ENCODE results near the gene PLCE1. TPM values are rescaled to one million over a fixed set of nuclear protein-coding genes. Genes with fewer than 3 reads are reported as not detected.

The PLCE1 gene
- total RNA-seq, 1 donor from 2014 or later, result 0.84 TPM

GRCh38 chr10:93993414-93993781 is 333 bp upstream of the PLCE1 start:
- H2AFZ ChIP-seq (ENCODE audit: low read depth, low read length), result peak overlapping the region; percentile 94
- H3K36me3 ChIP-seq (ENCODE audit: insufficient read depth, low read length), result no peaks in the 10 kb centered on the region
- no peaks in the 10 kb centered on the region for H3K9me3 Mint-ChIP-seq (ENCODE audit: unreplicated experiment)
- H3K4me1 ChIP-seq (ENCODE audit: insufficient read depth, low read length), result peaks cover 49% of the 10 kb centered on the region
- peak overlapping the region; percentile 71 for H3K4me3 ChIP-seq (ENCODE audit: insufficient read depth, low read depth, low read length)
- H3K4me3 Mint-ChIP-seq (ENCODE audit: unreplicated experiment), result peak overlapping the region; percentile 87
- H3K27ac ChIP-seq (ENCODE audit: low read depth, low read length), result no peak overlapping the region
- H3K4me2 ChIP-seq (ENCODE audit: low read length), result peak overlapping the region; percentile 93
- peak overlapping the region; percentile 76 for H3K9ac ChIP-seq (ENCODE audit: low read length)
- FAIRE-seq, result no peak
- H3K79me2 ChIP-seq (ENCODE audit: insufficient read depth, low read length), result no peaks in the 10 kb centered on the region
- no peaks in the 10 kb centered on the region for H3K9me3 ChIP-seq (ENCODE audit: insufficient read depth, low read depth, low read length)
- peaks cover 12% of the 10 kb centered on the region for H3K27me3 Mint-ChIP-seq (ENCODE audit: low read depth, unreplicated experiment)
- peaks cover 3% of the 10 kb centered on the region for H4K20me1 ChIP-seq (ENCODE audit: insufficient read depth, low read length)
- H3K27me3 ChIP-seq (ENCODE audit: insufficient read depth, low read length), result no peaks in the 10 kb centered on the region
- no peak for DNase-seq (ENCODE audit: low read depth)
- no peak overlapping the region for H3K27ac Mint-ChIP-seq (ENCODE audit: unreplicated experiment)
- no peaks in the 10 kb centered on the region for H3K36me3 Mint-ChIP-seq (ENCODE audit: low read depth, unreplicated experiment)
- no peak for TF ChIP-seq EZH2 (IDR thresholded peaks at IDR 0.05; ENCODE audit: insufficient read depth, low read length)
- TF ChIP-seq CTCF (IDR thresholded peaks at IDR 0.05; ENCODE audit: insufficient read depth, low read depth, low read length), result no peak
- H3K4me1 Mint-ChIP-seq (ENCODE audit: low read depth, unreplicated experiment), result peaks cover 18% of the 10 kb centered on the region

GRCh38 chr10:93994438-93994801 is 689 bp downstream of the PLCE1 start:
- H3K27me3 ChIP-seq (ENCODE audit: insufficient read depth, low read length), result no peaks in the 10 kb centered on the region
- H3K79me2 ChIP-seq (ENCODE audit: insufficient read depth, low read length), result no peaks in the 10 kb centered on the region
- H3K36me3 Mint-ChIP-seq (ENCODE audit: low read depth, unreplicated experiment), result no peaks in the 10 kb centered on the region
- no peaks in the 10 kb centered on the region for H3K36me3 ChIP-seq (ENCODE audit: insufficient read depth, low read length)
- H3K4me1 Mint-ChIP-seq (ENCODE audit: low read depth, unreplicated experiment), result peaks cover 18% of the 10 kb centered on the region
- peak overlapping the region; percentile 76 for H3K9ac ChIP-seq (ENCODE audit: low read length)
- H3K4me3 ChIP-seq (ENCODE audit: insufficient read depth, low read depth, low read length), result peak overlapping the region; percentile 71
- H3K27ac Mint-ChIP-seq (ENCODE audit: unreplicated experiment), result no peak overlapping the region
- H3K4me1 ChIP-seq (ENCODE audit: insufficient read depth, low read length), result peaks cover 49% of the 10 kb centered on the region
- peak overlapping the region; percentile 93 for H3K4me2 ChIP-seq (ENCODE audit: low read length)
- no peak overlapping the region for H3K27ac ChIP-seq (ENCODE audit: low read depth, low read length)
- DNase-seq (ENCODE audit: low read depth), result no peak
- H2AFZ ChIP-seq (ENCODE audit: low read depth, low read length), result peak overlapping the region; percentile 94
- no peak for FAIRE-seq
- TF ChIP-seq CTCF (IDR thresholded peaks at IDR 0.05; ENCODE audit: insufficient read depth, low read depth, low read length) (no peak), EZH2 (IDR thresholded peaks at IDR 0.05; ENCODE audit: insufficient read depth, low read length) (no peak)
- peaks cover 3% of the 10 kb centered on the region for H4K20me1 ChIP-seq (ENCODE audit: insufficient read depth, low read length)
- peak overlapping the region; percentile 85 for H3K4me3 Mint-ChIP-seq (ENCODE audit: unreplicated experiment)
- no peaks in the 10 kb centered on the region for H3K9me3 ChIP-seq (ENCODE audit: insufficient read depth, low read depth, low read length)
- peaks cover 12% of the 10 kb centered on the region for H3K27me3 Mint-ChIP-seq (ENCODE audit: low read depth, unreplicated experiment)
- H3K9me3 Mint-ChIP-seq (ENCODE audit: unreplicated experiment), result no peaks in the 10 kb centered on the region

- no peaks in the 10 kb centered on the region for H3K9me3 Mint-ChIP-seq (ENCODE audit: unreplicated experiment)
- peaks cover 24% of the 10 kb centered on the region for H3K4me1 Mint-ChIP-seq (ENCODE audit: low read depth, unreplicated experiment)
Measured at GRCh38 chr10:93995182-93995581, 1.5 kb downstream of the PLCE1 start.

More at GRCh38 chr10:93995182-93995581, 1.5 kb downstream of the PLCE1 start:
- TF ChIP-seq CTCF (IDR thresholded peaks at IDR 0.05; ENCODE audit: insufficient read depth, low read depth, low read length) (no peak), EZH2 (IDR thresholded peaks at IDR 0.05; ENCODE audit: insufficient read depth, low read length) (no peak)
- Mint-ChIP-seq H3K4me3 (ENCODE audit: unreplicated experiment) (peak overlapping the region; percentile 85), H3K27me3 (ENCODE audit: low read depth, unreplicated experiment) (peaks cover 12% of the 10 kb centered on the region), H3K36me3 (ENCODE audit: low read depth, unreplicated experiment) (no peaks in the 10 kb centered on the region), H3K27ac (ENCODE audit: unreplicated experiment) (no peak overlapping the region)
- no peaks in the 10 kb centered on the region for H3K27me3 ChIP-seq (ENCODE audit: insufficient read depth, low read length)
- no peak for DNase-seq (ENCODE audit: low read depth)
- no peaks in the 10 kb centered on the region for H3K9me3 ChIP-seq (ENCODE audit: insufficient read depth, low read depth, low read length)
- no peak overlapping the region for H3K9ac ChIP-seq (ENCODE audit: low read length)
- peaks cover 3% of the 10 kb centered on the region for H4K20me1 ChIP-seq (ENCODE audit: insufficient read depth, low read length)
- H3K27ac ChIP-seq (ENCODE audit: low read depth, low read length), result no peak overlapping the region
- no peaks in the 10 kb centered on the region for H3K79me2 ChIP-seq (ENCODE audit: insufficient read depth, low read length)
- no peak overlapping the region for H3K4me3 ChIP-seq (ENCODE audit: insufficient read depth, low read depth, low read length)
- peak; percentile 37 for FAIRE-seq
- peak overlapping the region; percentile 93 for H3K4me2 ChIP-seq (ENCODE audit: low read length)
- H3K36me3 ChIP-seq (ENCODE audit: insufficient read depth, low read length), result no peaks in the 10 kb centered on the region
- no peak overlapping the region for H2AFZ ChIP-seq (ENCODE audit: low read depth, low read length)
- H3K4me1 ChIP-seq (ENCODE audit: insufficient read depth, low read length), result peaks cover 55% of the 10 kb centered on the region
